Measurements from ENCODE around the gene PLAAT5.

DNA sequence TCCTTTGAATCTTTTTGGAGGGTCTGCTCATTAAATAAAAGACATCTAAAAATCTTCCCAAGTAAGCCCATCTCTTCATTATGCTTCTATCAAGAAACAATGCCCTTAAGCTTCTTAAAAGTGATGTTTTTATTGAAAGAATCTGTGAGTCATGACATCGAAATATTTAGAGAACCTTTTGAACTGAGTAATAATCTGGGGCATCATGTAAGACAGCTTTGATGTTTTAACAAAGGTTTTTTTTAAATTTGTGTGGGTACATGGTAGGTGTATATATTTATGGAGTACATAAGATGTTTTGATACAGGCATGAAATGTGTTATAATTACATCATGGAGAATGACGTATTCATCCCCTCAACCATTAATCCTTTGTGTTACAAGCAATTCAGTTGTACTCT lies 46.8 kb downstream of the PLAAT5 start:
- TF ChIP-seq, protein P1, sequence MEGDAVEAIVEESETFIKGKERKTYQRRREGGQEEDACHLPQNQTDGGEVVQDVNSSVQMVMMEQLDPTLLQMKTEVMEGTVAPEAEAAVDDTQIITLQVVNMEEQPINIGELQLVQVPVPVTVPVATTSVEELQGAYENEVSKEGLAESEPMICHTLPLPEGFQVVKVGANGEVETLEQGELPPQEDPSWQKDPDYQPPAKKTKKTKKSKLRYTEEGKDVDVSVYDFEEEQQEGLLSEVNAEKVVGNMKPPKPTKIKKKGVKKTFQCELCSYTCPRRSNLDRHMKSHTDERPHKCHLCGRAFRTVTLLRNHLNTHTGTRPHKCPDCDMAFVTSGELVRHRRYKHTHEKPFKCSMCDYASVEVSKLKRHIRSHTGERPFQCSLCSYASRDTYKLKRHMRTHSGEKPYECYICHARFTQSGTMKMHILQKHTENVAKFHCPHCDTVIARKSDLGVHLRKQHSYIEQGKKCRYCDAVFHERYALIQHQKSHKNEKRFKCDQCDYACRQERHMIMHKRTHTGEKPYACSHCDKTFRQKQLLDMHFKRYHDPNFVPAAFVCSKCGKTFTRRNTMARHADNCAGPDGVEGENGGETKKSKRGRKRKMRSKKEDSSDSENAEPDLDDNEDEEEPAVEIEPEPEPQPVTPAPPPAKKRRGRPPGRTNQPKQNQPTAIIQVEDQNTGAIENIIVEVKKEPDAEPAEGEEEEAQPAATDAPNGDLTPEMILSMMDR (IDR thresholded peaks at IDR 0.05) = no peak
- no peak for TF ChIP-seq ZFX (IDR thresholded peaks at IDR 0.05; ENCODE audit: borderline replicate concordance)

All from 22Rv1 (cell line).